Thoracic aorta (tissue), 2 donors: ENCODE data around the gene SRI. TPM values are rescaled to one million over a fixed set of nuclear protein-coding genes. Genes with fewer than 3 reads are reported as not detected.

Experiments used
- ATAC-seq: fragments of 150-250 bp; one replicate; pipeline ENCODE4 v1.8.0; 2017; ENCODE audit warnings: low read depth; ENCODE audit not compliant: insufficient number of reproducible peaks, low FRiP score
- DNase-seq: peaks from one replicate; pipeline ENCODE4 v3.0.0-alpha.2; 2020; ENCODE audit warnings: low spot score
- H3K27ac ChIP-seq, 2 donors: fragments of 200-600 bp; sonication (generic); 1 replicate in 1 of 2; 2 replicates in 1 of 2; pipeline ENCODE4 v1.5.1; 2016; ENCODE audit warnings: mild to moderate bottlenecking in 2 of 2, moderate library complexity in 2 of 2
- H3K27me3 ChIP-seq: fragments of 200-600 bp; sonication (generic); replicated peaks from 2 replicates; pipeline ENCODE4 v1.6.0; 2016; ENCODE audit warnings: mild to moderate bottlenecking; ENCODE audit not compliant: insufficient read depth
- H3K36me3 ChIP-seq: fragments of 200-600 bp; sonication (generic); one replicate; pipeline ENCODE4 v1.5.1; 2016
- H3K4me1 ChIP-seq, 2 donors: fragments of 200-600 bp; sonication (generic); 1 replicate in 1 of 2; 2 replicates in 1 of 2; pipeline versions ENCODE4 v1.5.1 to v1.6.0; 2016; ENCODE audit warnings: low read depth in 2 of 2, mild to moderate bottlenecking in 1 of 2; ENCODE audit not compliant: control insufficient read depth in 1 of 2
- H3K4me3 ChIP-seq: fragments of 200-600 bp; sonication (generic); 2 replicates; pipeline ENCODE4 v1.5.1; 2016; ENCODE audit warnings: mild to moderate bottlenecking
- H3K9me3 ChIP-seq: fragments of 200-600 bp; sonication (generic); 2 replicates; pipeline ENCODE4 v1.5.1; 2016
- total RNA-seq, 2 donors: library from RNA; depleted of rRNA; stranded (reverse); fragments of >200 nt; gene quantifications; one replicate each; pipeline versions ENCODE4 v1.1.0 to v1.2.3, GENCODE V29; 2016
- TF ChIP-seq, protein P1 (sequence below): fragments of 200-600 bp; sonication (generic); IDR thresholded peaks from one replicate; pipeline ENCODE4 v1.5.1; 2019; ENCODE audit warnings: antibody characterized with exemption

SRI gene
- total RNA-seq, 2 donors from 2014 or later, result 70.7 to 85.2 TPM

- H3K36me3 ChIP-seq, result peaks cover 45% of the 10 kb centered on the region
- no peak for ATAC-seq
- H3K9me3 ChIP-seq, result no peaks in the 10 kb centered on the region
- TF ChIP-seq, protein P1, sequence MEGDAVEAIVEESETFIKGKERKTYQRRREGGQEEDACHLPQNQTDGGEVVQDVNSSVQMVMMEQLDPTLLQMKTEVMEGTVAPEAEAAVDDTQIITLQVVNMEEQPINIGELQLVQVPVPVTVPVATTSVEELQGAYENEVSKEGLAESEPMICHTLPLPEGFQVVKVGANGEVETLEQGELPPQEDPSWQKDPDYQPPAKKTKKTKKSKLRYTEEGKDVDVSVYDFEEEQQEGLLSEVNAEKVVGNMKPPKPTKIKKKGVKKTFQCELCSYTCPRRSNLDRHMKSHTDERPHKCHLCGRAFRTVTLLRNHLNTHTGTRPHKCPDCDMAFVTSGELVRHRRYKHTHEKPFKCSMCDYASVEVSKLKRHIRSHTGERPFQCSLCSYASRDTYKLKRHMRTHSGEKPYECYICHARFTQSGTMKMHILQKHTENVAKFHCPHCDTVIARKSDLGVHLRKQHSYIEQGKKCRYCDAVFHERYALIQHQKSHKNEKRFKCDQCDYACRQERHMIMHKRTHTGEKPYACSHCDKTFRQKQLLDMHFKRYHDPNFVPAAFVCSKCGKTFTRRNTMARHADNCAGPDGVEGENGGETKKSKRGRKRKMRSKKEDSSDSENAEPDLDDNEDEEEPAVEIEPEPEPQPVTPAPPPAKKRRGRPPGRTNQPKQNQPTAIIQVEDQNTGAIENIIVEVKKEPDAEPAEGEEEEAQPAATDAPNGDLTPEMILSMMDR, result no peak
- no peak overlapping the region for H3K27ac ChIP-seq
- no peak overlapping the region for H3K4me3 ChIP-seq
- no peaks in the 10 kb centered on the region for H3K27me3 ChIP-seq
- no peaks in the 10 kb centered on the region for H3K4me1 ChIP-seq
- no peak for DNase-seq
Observed at GRCh38 chr7:88206254-88206653, 13.6 kb downstream of the SRI start.

GRCh38 chr7:88205179-88205578 is 14.7 kb downstream of the SRI start:
- Histone ChIP-seq H3K27me3 (no peaks in the 10 kb centered on the region), H3K9me3 (no peaks in the 10 kb centered on the region), H3K4me3 (no peak overlapping the region), H3K4me1 (no peaks in the 10 kb centered on the region), H3K27ac (no peak overlapping the region), H3K36me3 (peaks cover 45% of the 10 kb centered on the region)
- TF ChIP-seq, protein P1, result no peak
- no peak for ATAC-seq
- DNase-seq, result no peak

DNA sequence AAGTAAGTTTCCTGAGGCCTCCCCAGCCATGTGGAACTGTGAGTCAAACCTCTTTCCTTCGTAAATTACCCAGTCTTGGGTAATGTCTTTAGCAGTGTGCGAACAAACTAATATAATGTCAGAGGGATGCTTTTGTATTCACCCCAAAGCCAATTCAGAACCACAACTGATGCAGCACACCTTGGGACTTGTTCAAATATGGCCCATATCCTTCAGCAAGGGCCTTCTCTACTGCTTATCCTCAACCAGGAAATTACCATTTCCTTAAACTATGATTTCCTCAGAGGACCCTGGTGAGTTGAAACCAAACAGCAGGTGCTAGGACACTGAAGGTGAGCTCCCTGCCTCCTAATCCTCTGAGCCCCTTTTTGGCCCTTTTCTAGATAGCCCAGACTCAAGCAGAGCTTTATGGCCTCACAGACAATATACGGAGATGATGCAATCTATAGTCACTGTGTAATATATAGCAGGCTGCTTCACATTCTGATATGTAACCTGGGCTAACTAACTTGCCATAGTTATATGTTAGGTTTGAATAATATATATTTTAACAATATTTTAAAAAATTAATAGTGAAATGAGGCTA is 15.2 kb downstream of the SRI start:
- TF ChIP-seq, protein P1, result no peak
- ATAC-seq (no peak), DNase-seq (no peak)
- Histone ChIP-seq H3K27me3 (no peaks in the 10 kb centered on the region), H3K9me3 (no peaks in the 10 kb centered on the region), H3K36me3 (peaks cover 45% of the 10 kb centered on the region), H3K4me1 (no peaks in the 10 kb centered on the region), H3K27ac (no peak overlapping the region), H3K4me3 (no peak overlapping the region)

DNA sequence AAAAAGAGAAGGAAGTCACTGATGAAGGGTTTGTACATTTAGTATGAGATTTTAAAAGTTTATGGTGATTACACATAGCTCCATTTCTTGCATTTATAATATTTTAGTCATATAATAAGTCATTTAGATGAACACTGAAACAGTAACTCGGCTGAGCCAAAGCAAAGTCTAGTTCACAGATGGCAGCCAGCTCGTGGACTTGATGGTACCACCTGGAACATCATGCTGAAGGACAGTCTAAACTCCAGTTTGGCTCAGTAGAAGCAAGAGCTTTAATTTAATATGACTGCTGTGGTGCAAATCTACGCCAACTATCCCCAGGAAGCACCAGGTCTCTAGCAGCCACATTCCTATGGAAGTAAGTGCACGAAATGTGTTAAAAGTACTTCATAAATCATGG is 16.4 kb downstream of the SRI start:
- Histone ChIP-seq H3K27me3 (no peaks in the 10 kb centered on the region), H3K36me3 (peaks cover 36% of the 10 kb centered on the region), H3K4me1 (no peaks in the 10 kb centered on the region), H3K9me3 (no peaks in the 10 kb centered on the region), H3K4me3 (no peak overlapping the region), H3K27ac (no peak overlapping the region)
- DNase-seq (no peak), ATAC-seq (no peak)
- TF ChIP-seq, protein P1, result no peak

GRCh38 chr7:88202799-88203198 is 17.0 kb downstream of the SRI start:
- H3K4me1 ChIP-seq, result no peaks in the 10 kb centered on the region
- H3K27me3 ChIP-seq, result no peaks in the 10 kb centered on the region
- TF ChIP-seq, protein P1, result no peak
- no peaks in the 10 kb centered on the region for H3K9me3 ChIP-seq
- no peak overlapping the region for H3K27ac ChIP-seq
- no peak for ATAC-seq
- peaks cover 30% of the 10 kb centered on the region for H3K36me3 ChIP-seq
- no peak for DNase-seq
- H3K4me3 ChIP-seq, result no peak overlapping the region
